Nephron (organoid): ENCODE results near the gene PROS1.

Source experiments
- H3K27ac Mint-ChIP-seq, 3 experiments: 2 replicates each; pipeline ENCODE4 v1.8.0; 2020; ENCODE audit warnings: mixed read lengths in 3 of 3, mild to moderate bottlenecking in 2 of 3, moderate library complexity in 1 of 3
- H3K27me3 Mint-ChIP-seq: 2 replicates; pipeline ENCODE4 v1.8.0; 2021; ENCODE audit warnings: low read depth, mild to moderate bottlenecking, moderate library complexity, mixed read lengths
- H3K36me3 Mint-ChIP-seq: 2 replicates; pipeline ENCODE4 v1.8.0; 2020; ENCODE audit warnings: low read depth, mixed read lengths
- H3K4me1 Mint-ChIP-seq: 2 replicates; pipeline ENCODE4 v1.8.0; 2020; ENCODE audit warnings: mixed read lengths
- H3K4me3 Mint-ChIP-seq, 3 experiments: 2 replicates each; pipeline ENCODE4 v1.8.0; 2020; ENCODE audit warnings: mild to moderate bottlenecking in 3 of 3, mixed read lengths in 3 of 3, moderate library complexity in 2 of 3
- H3K9me3 Mint-ChIP-seq: 2 replicates; pipeline ENCODE4 v1.8.0; 2020; ENCODE audit warnings: mixed read lengths
- CTCF ChIP-seq, 3 experiments: fragments of 200-600 bp; sonication (generic); IDR thresholded peaks; one replicate each; pipeline ENCODE4 v1.5.0; 2021; ENCODE audit warnings: antibody characterized with exemption in 3 of 3; ENCODE audit not compliant: unreplicated experiment in 3 of 3

The PROS1 gene

GRCh38 chr3:93936549-93936948 is 37.1 kb downstream of the PROS1 start:
- Mint-ChIP-seq H3K27me3 (no peaks in the 10 kb centered on the region), H3K36me3 (no peaks in the 10 kb centered on the region), H3K9me3 (peaks cover 4% of the 10 kb centered on the region), H3K27ac (no peak overlapping the region), H3K4me1 (no peaks in the 10 kb centered on the region), H3K4me3 (no peak overlapping the region)
- TF ChIP-seq CTCF (IDR thresholded peaks at IDR 0.05; ENCODE audit: unreplicated experiment in 3 of 3): no peak

GRCh38 chr3:93934366-93935046 is 39.2 kb downstream of the PROS1 start:
- Mint-ChIP-seq H3K36me3 (no peaks in the 10 kb centered on the region), H3K27me3 (no peaks in the 10 kb centered on the region), H3K9me3 (peaks cover 4% of the 10 kb centered on the region), H3K4me3 (no peak overlapping the region), H3K4me1 (no peaks in the 10 kb centered on the region), H3K27ac (no peak overlapping the region)
- TF ChIP-seq CTCF (IDR thresholded peaks at IDR 0.05; ENCODE audit: unreplicated experiment in 3 of 3): no peak

GRCh38 chr3:93931597-93932229 is 42.0 kb downstream of the PROS1 start:
- no peaks in the 10 kb centered on the region for H3K27me3 Mint-ChIP-seq
- H3K36me3 Mint-ChIP-seq: peaks cover 3% of the 10 kb centered on the region
- H3K4me1 Mint-ChIP-seq: no peaks in the 10 kb centered on the region
- no peak overlapping the region for H3K4me3 Mint-ChIP-seq
- no peak overlapping the region for H3K27ac Mint-ChIP-seq
- no peak for TF ChIP-seq CTCF (IDR thresholded peaks at IDR 0.05; ENCODE audit: unreplicated experiment in 3 of 3)
- H3K9me3 Mint-ChIP-seq: peaks cover under 1% of the 10 kb centered on the region

GRCh38 chr3:93930041-93930440 is 43.7 kb downstream of the PROS1 start:
- Mint-ChIP-seq H3K36me3 (peaks cover 13% of the 10 kb centered on the region), H3K4me3 (no peak overlapping the region), H3K9me3 (peaks cover 2% of the 10 kb centered on the region), H3K27ac (no peak overlapping the region), H3K4me1 (no peaks in the 10 kb centered on the region), H3K27me3 (no peaks in the 10 kb centered on the region)
- TF ChIP-seq CTCF (IDR thresholded peaks at IDR 0.05; ENCODE audit: unreplicated experiment in 3 of 3): no peak

- no peak for TF ChIP-seq CTCF (IDR thresholded peaks at IDR 0.05; ENCODE audit: unreplicated experiment in 3 of 3)
- H3K9me3 Mint-ChIP-seq: peaks cover 2% of the 10 kb centered on the region
- peaks cover 14% of the 10 kb centered on the region for H3K36me3 Mint-ChIP-seq
- H3K4me3 Mint-ChIP-seq: no peak overlapping the region
- no peaks in the 10 kb centered on the region for H3K27me3 Mint-ChIP-seq
- no peaks in the 10 kb centered on the region for H3K4me1 Mint-ChIP-seq
- no peak overlapping the region for H3K27ac Mint-ChIP-seq
These were observed 46.9 kb downstream of the PROS1 start for GRCh38 chr3:93926789-93927188.

GRCh38 chr3:93924491-93924890 is 49.2 kb downstream of the PROS1 start:
- H3K9me3 Mint-ChIP-seq: peaks cover 2% of the 10 kb centered on the region
- peaks cover 14% of the 10 kb centered on the region for H3K36me3 Mint-ChIP-seq
- no peak overlapping the region for H3K27ac Mint-ChIP-seq
- H3K27me3 Mint-ChIP-seq: no peaks in the 10 kb centered on the region
- no peak overlapping the region for H3K4me3 Mint-ChIP-seq
- TF ChIP-seq CTCF (IDR thresholded peaks at IDR 0.05; ENCODE audit: unreplicated experiment in 3 of 3): no peak
- no peaks in the 10 kb centered on the region for H3K4me1 Mint-ChIP-seq
